ENCODE measurements around the gene PELI2.

PELI2 gene

GRCh38 chr14:56196274-56196673 lies 78.1 kb downstream of the PELI2 start:
- no peak for TF ChIP-seq CTCF (IDR thresholded peaks at IDR 0.05)

DNA sequence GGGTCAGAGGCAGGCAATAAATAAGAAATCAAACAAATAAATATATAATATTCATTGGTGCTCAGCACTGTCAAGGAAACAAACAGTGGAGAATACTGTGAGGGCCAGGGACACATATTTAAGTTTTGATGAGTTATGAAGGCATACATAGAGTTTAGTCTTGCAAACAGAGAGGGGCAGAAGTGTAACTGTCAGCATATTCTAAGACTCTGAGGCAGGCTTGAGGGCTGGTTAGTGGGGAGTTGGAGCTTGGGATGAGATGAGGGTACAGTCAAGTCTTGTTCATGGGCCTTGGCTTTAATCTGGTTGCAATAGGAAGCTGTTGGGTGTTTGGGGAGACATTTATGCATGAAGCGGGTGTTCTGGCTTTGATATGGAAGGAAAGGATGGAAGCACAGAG lies 78.9 kb downstream of the PELI2 start:
- TF ChIP-seq CTCF (IDR thresholded peaks at IDR 0.05): no peak
- H3K4me1 ChIP-seq (ENCODE audit: control insufficient read depth in 1 of 2, insufficient read depth in 1 of 2, low read depth in 1 of 2, low read length in 1 of 2): peaks cover 26 to 31% of the 10 kb centered on the region in 2 experiments
- H3K36me3 ChIP-seq: peaks cover 12% of the 10 kb centered on the region

More at GRCh38 chr14:56196274-56196673, 78.1 kb downstream of the PELI2 start:
- H3K9me3 ChIP-seq: no peaks in the 10 kb centered on the region
- H3K27me3 ChIP-seq: no peaks in the 10 kb centered on the region
- no peak overlapping the region for H3K4me3 ChIP-seq (ENCODE audit: low read depth in 1 of 2, low read length in 1 of 2)
- peaks cover 26 to 31% of the 10 kb centered on the region in 2 experiments for H3K4me1 ChIP-seq (ENCODE audit: control insufficient read depth in 1 of 2, insufficient read depth in 1 of 2, low read depth in 1 of 2, low read length in 1 of 2)
- H3K36me3 ChIP-seq: peaks cover 12% of the 10 kb centered on the region
- H3K27ac ChIP-seq: peak overlapping the region; percentile 46

DNA sequence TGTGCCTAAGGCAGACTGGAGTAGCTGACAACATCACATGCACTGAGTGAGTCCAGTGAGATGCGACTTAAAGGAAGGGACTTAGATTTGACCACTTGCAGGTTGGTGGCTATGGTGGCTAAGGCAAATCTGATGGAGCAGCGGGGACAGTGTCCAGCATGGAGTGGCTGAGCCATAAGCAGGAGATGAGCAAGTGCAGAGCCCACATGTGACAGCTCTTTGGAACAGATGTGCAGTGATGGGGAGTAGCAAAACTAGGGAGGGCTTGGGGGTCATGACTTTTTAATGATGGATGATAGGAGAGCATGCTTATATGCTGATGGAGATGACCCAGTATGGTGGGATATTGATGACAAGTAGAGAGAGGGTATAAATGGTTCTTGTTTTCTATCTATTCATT lies 80.2 kb downstream of the PELI2 start:
- no peak for TF ChIP-seq CTCF (IDR thresholded peaks at IDR 0.05)
- no peaks in the 10 kb centered on the region for H3K9me3 ChIP-seq
- H3K27ac ChIP-seq: peak overlapping the region; percentile 65
- H3K36me3 ChIP-seq: peaks cover 12% of the 10 kb centered on the region
- H3K27me3 ChIP-seq: no peaks in the 10 kb centered on the region
- H3K4me3 ChIP-seq (ENCODE audit: low read depth in 1 of 2, low read length in 1 of 2): no peak overlapping the region
- peaks cover 26 to 31% of the 10 kb centered on the region in 2 experiments for H3K4me1 ChIP-seq (ENCODE audit: control insufficient read depth in 1 of 2, insufficient read depth in 1 of 2, low read depth in 1 of 2, low read length in 1 of 2)

More for the DNA sequence above, 78.9 kb downstream of the PELI2 start:
- Histone ChIP-seq H3K27ac (peak overlapping the region; percentile 10), H3K27me3 (no peaks in the 10 kb centered on the region), H3K4me3 (ENCODE audit: low read depth in 1 of 2, low read length in 1 of 2) (no peak overlapping the region), H3K9me3 (no peaks in the 10 kb centered on the region)

- TF ChIP-seq CTCF (IDR thresholded peaks at IDR 0.05): no peak
- Histone ChIP-seq H3K36me3 (peaks cover 10% of the 10 kb centered on the region), H3K9me3 (no peaks in the 10 kb centered on the region), H3K4me3 (ENCODE audit: low read depth in 1 of 2, low read length in 1 of 2) (no peak overlapping the region), H3K27me3 (no peaks in the 10 kb centered on the region), H3K4me1 (ENCODE audit: control insufficient read depth in 1 of 2, insufficient read depth in 1 of 2, low read depth in 1 of 2, low read length in 1 of 2) (peaks cover 26 to 31% of the 10 kb centered on the region in 2 experiments), H3K27ac (peak overlapping the region; percentile 65)
These were observed 81.1 kb downstream of the PELI2 start for GRCh38 chr14:56199095-56199981.

DNA sequence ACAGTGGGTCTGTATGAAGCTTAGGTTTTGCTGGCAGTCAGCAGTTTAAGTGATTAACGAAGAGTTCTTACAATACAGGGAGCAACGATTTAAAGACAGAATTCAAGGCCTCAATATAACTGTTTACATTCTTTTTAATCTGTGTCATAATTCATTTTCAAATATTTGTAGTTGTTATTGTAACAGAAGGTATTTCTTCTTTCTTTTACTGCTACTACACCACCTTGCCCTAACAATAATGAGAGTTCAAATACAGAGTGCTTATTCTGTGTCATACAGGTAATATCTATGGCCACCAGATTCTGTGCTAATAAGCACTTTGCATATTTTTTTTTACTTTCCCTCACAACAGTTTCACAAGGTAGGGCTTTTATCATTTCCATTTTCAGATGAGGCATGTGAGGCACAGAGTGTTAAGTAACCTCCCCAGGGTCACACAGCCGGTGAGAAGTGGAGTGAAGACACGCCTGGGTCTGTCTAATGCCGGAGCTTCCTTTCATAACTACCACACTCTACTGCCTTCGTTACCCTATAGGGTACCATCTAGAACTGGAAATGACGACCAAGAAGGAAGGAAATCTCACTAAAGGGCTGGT lies 81.9 kb downstream of the PELI2 start:
- Histone ChIP-seq H3K27ac (peak overlapping the region; percentile 65), H3K36me3 (peaks cover 7% of the 10 kb centered on the region), H3K4me1 (ENCODE audit: control insufficient read depth in 1 of 2, insufficient read depth in 1 of 2, low read depth in 1 of 2, low read length in 1 of 2) (peaks cover 31% of the 10 kb centered on the region in 2 experiments), H3K27me3 (no peaks in the 10 kb centered on the region), H3K4me3 (ENCODE audit: low read depth in 1 of 2, low read length in 1 of 2) (no peak overlapping the region), H3K9me3 (no peaks in the 10 kb centered on the region)
- TF ChIP-seq CTCF (IDR thresholded peaks at IDR 0.05): no peak
